Psoas muscle (tissue), 8 donors: ENCODE measurements around the gene KATNB1. TPM values are rescaled to one million over a fixed set of nuclear protein-coding genes. Genes with fewer than 3 reads are reported as not detected.

Experiments used
- ATAC-seq, 4 donors: fragments of 200-7000 bp; cut with Tn5 transposase; one replicate each; pipeline ENCODE4 v1.9.1; 2020; ENCODE audit warnings: moderate library complexity in 3 of 4, mild to moderate bottlenecking in 2 of 4
- DNase-seq, 2 donors: peaks; one replicate each; pipeline ENCODE4 v3.0.0-alpha.2; 2020
- H3K27ac ChIP-seq: fragments of 200-600 bp; one replicate; pipeline ENCODE4 v1.8.0; 2022
- H3K27me3 ChIP-seq, 3 donors: fragments of 200-600 bp in 1 of 3; one replicate each; pipeline versions ENCODE4 v1.6.1 to v1.8.0; 2013 to 2022; ENCODE audit warnings: low read length in 2 of 3, mild to moderate bottlenecking in 2 of 3, moderate library complexity in 1 of 3; ENCODE audit not compliant: insufficient read depth in 3 of 3
- H3K36me3 ChIP-seq, 2 donors: fragments of 200-600 bp in 1 of 2; one replicate each; pipeline versions ENCODE4 v1.6.1 to v1.8.0; 2013 to 2022; ENCODE audit warnings: low read depth in 1 of 2, mild to moderate bottlenecking in 1 of 2, moderate library complexity in 1 of 2; ENCODE audit not compliant: insufficient read depth in 1 of 2
- H3K4me1 ChIP-seq: fragments of 200-600 bp; one replicate; pipeline ENCODE4 v1.8.0; 2022
- H3K4me3 ChIP-seq: fragments of 200-600 bp; one replicate; pipeline ENCODE4 v1.8.0; 2022; ENCODE audit warnings: mild to moderate bottlenecking
- H3K9me3 ChIP-seq: fragments of 200-600 bp; one replicate; pipeline ENCODE4 v1.8.0; 2022
- WGBS, 3 donors: extraction: QIAGEN DNeasy Blood & Tissue Kit; methylation state at CpG; one replicate each; pipeline versions ENCODE4 v1.1.6 to v1.1.7; 2013; 5-methylcytosine and 5-hydroxymethylcytosine counted together
- intact Hi-C, 2 donors: fragments of 100-400 bp; cut with DNase I; formaldehyde crosslinking; loops; one replicate each; pipeline versions ENCODE4 v1.11.0 to v1.14.2; 2022
- polyA plus RNA-seq, 3 donors: library from polyadenylated mRNA; stranded (reverse); fragments of 200-250 nt; gene quantifications; one replicate each; pipeline ENCODE4 v1.2.3, GENCODE V29; 2013
- total RNA-seq, 4 donors: library from RNA; stranded (reverse); fragmentation: NEBNext Ultra II Directional in 2 of 4; extraction: Animal tissue kit (Norgen Biotek cat#: 25700) in 2 of 4; gene quantifications; one replicate each; pipeline versions ENCODE4 v1.2.1 to v1.2.4, GENCODE V29; 2021 to 2023
- TF ChIP-seq, protein P1 (sequence below): fragments of 200-600 bp; IDR thresholded peaks from one replicate; pipeline ENCODE4 v1.8.0; 2022; ENCODE audit warnings: antibody characterized with exemption
- donor health status: healthy with polysubstance abuse.
- donor health status: DM: no; HTN: no; CAD: no; lungs with moderate emphysema.
- donor health status: Bipolar disorder and iron deficiency.
- donor health status: healthy.
- donor health status: DM: yes; HTN: yes; CAD: no.
- donor health status: DM: no; HTN: no; CAD: no.
- donor health status: DM: no; HTN: no; CAD: no.
- donor health status: DM: yes; HTN: yes; CAD: no.

KATNB1 gene
- total and polyA plus RNA-seq, 7 donors: 6.3 to 15.6 (median 9.2) TPM

DNA sequence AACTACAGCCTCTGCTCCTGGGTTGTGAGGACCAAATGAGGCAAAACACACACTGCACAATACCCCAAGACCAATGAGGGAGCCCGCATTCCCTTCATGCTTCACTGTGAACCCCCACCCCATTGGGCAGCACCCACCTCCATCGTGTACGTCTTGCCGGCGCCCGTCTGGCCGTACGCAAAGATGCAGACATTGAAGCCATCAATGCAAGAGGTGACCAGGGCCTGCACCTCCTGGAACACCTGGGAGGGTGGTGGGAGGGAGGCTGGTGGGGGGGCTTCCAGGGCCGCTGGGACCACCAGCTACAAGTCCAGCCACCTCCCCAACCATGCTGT lies 28.4 kb downstream of the KATNB1 start:
- no peaks in the 10 kb centered on the region for H3K9me3 ChIP-seq
- 93 to 96% (median 93%) methylated on average over 9 of the region's 9 CpGs for WGBS, 3 donors
- no peak overlapping the region for H3K4me3 ChIP-seq
- ATAC-seq (no peak), DNase-seq (no peak)
- H3K36me3 ChIP-seq: peaks cover 0 to 9% of the 10 kb centered on the region in 2 donors
- no peaks in the 10 kb centered on the region for H3K4me1 ChIP-seq
- TF ChIP-seq, protein P1, sequence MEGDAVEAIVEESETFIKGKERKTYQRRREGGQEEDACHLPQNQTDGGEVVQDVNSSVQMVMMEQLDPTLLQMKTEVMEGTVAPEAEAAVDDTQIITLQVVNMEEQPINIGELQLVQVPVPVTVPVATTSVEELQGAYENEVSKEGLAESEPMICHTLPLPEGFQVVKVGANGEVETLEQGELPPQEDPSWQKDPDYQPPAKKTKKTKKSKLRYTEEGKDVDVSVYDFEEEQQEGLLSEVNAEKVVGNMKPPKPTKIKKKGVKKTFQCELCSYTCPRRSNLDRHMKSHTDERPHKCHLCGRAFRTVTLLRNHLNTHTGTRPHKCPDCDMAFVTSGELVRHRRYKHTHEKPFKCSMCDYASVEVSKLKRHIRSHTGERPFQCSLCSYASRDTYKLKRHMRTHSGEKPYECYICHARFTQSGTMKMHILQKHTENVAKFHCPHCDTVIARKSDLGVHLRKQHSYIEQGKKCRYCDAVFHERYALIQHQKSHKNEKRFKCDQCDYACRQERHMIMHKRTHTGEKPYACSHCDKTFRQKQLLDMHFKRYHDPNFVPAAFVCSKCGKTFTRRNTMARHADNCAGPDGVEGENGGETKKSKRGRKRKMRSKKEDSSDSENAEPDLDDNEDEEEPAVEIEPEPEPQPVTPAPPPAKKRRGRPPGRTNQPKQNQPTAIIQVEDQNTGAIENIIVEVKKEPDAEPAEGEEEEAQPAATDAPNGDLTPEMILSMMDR: no peak
- intact Hi-C loops: no loop called here
- no peak overlapping the region for H3K27ac ChIP-seq
- H3K27me3 ChIP-seq: no peaks in the 10 kb centered on the region

GRCh38 chr16:57764341-57765159 lies 29.0 kb downstream of the KATNB1 start:
- Histone ChIP-seq H3K36me3 (peaks cover 0 to 15% of the 10 kb centered on the region in 2 donors), H3K4me1 (no peaks in the 10 kb centered on the region), H3K9me3 (no peaks in the 10 kb centered on the region), H3K4me3 (no peak overlapping the region), H3K27me3 (no peaks in the 10 kb centered on the region), H3K27ac (no peak overlapping the region)
- TF ChIP-seq, protein P1: no peak
- peak; percentile 62 to 76 (median 71) for ATAC-seq
- peak; percentile 32 to 49 for DNase-seq
- 58 to 73% (median 69%) methylated on average over 6 of the region's 6 CpGs for whole genome bisulfite sequencing, 3 donors
- intact Hi-C loops: no loop called here

GRCh38 chr16:57765160-57765728 lies 29.7 kb downstream of the KATNB1 start:
- DNase-seq (peak; percentile 9 to 32), ATAC-seq (no peak)
- H3K4me3 ChIP-seq: no peak overlapping the region
- TF ChIP-seq, protein P1: no peak
- WGBS, 3 donors: 92 to 93% (median 92%) methylated on average over 15 to 17 of the region's 17 CpGs
- H3K36me3 ChIP-seq: peaks cover 0 to 17% of the 10 kb centered on the region in 2 donors
- no peaks in the 10 kb centered on the region for H3K9me3 ChIP-seq
- H3K27me3 ChIP-seq: no peaks in the 10 kb centered on the region
- intact Hi-C loops: no loop called here
- no peaks in the 10 kb centered on the region for H3K4me1 ChIP-seq
- H3K27ac ChIP-seq: no peak overlapping the region

GRCh38 chr16:57766714-57767348 lies 31.3 kb downstream of the KATNB1 start:
- 90 to 94% (median 91%) methylated on average over 15 of the region's 15 CpGs for WGBS, 3 donors
- peak; percentile 7 to 8 for DNase-seq
- Histone ChIP-seq H3K4me3 (no peak overlapping the region), H3K27ac (no peak overlapping the region), H3K4me1 (no peaks in the 10 kb centered on the region), H3K36me3 (peaks cover 0 to 24% of the 10 kb centered on the region in 2 donors), H3K9me3 (no peaks in the 10 kb centered on the region), H3K27me3 (no peaks in the 10 kb centered on the region)
- intact Hi-C loops: no loop called here
- no peak for ATAC-seq
- TF ChIP-seq, protein P1: no peak
